H9 (cell line): Measurements from ENCODE around the gene NOD1. TPM values are rescaled to one million over a fixed set of nuclear protein-coding genes. Genes with fewer than 3 reads are reported as not detected.

Source experiments
- DNase-seq: peaks from one replicate; pipeline ENCODE4 v3.0.0-alpha.2; 2017
- H2AFZ ChIP-seq: one replicate; pipeline ENCODE4 v1.6.1; 2013; ENCODE audit warnings: mild to moderate bottlenecking, low read length, control low read depth, moderate library complexity
- H2AK5ac ChIP-seq: 2 replicates; pipeline ENCODE4 v1.6.1; 2013; ENCODE audit warnings: low read length, control low read depth, mixed read lengths; ENCODE audit not compliant: insufficient read length
- H2BK120ac ChIP-seq: one replicate; pipeline ENCODE4 v1.6.1; 2013; ENCODE audit warnings: low read depth, mild to moderate bottlenecking, low read length, control low read depth, inconsistent platforms; ENCODE audit not compliant: poor library complexity, severe bottlenecking
- H2BK12ac ChIP-seq: 2 replicates; pipeline ENCODE4 v1.6.1; 2013; ENCODE audit warnings: low read length, control low read depth, mixed read lengths, low read depth; ENCODE audit not compliant: insufficient read length
- H2BK15ac ChIP-seq: 2 replicates; pipeline ENCODE4 v1.6.1; 2013; ENCODE audit warnings: low read depth, low read length, control low read depth
- H2BK20ac ChIP-seq: one replicate; pipeline ENCODE4 v1.6.1; 2013; ENCODE audit warnings: low read depth, mild to moderate bottlenecking, low read length, control low read depth, inconsistent platforms; ENCODE audit not compliant: poor library complexity, severe bottlenecking
- H2BK5ac ChIP-seq: 2 replicates; pipeline ENCODE4 v1.6.1; 2013; ENCODE audit warnings: low read length, control low read depth, mixed read lengths; ENCODE audit not compliant: insufficient read length
- H3K14ac ChIP-seq: 2 replicates; pipeline ENCODE4 v1.6.1; 2013; ENCODE audit warnings: low read length, control low read depth; ENCODE audit not compliant: insufficient read depth
- H3K18ac ChIP-seq: 2 replicates; pipeline ENCODE4 v1.6.1; 2013; ENCODE audit warnings: low read depth, mild to moderate bottlenecking, mixed read lengths, low read length, control low read depth; ENCODE audit not compliant: insufficient read length
- H3K23ac ChIP-seq: 2 replicates; pipeline ENCODE4 v1.6.1; 2013; ENCODE audit warnings: low read length, control low read depth, mixed read lengths, low read depth; ENCODE audit not compliant: insufficient read length
- H3K23me2 ChIP-seq: 2 replicates; pipeline ENCODE4 v1.6.1; 2013; ENCODE audit warnings: low read depth, mild to moderate bottlenecking, mixed read lengths, low read length, control low read depth; ENCODE audit not compliant: insufficient read length, poor library complexity, severe bottlenecking
- H3K27ac ChIP-seq: 2 replicates; pipeline ENCODE4 v1.5.1; 2013; ENCODE audit warnings: low read length, control low read depth, mixed read lengths, low read depth; ENCODE audit not compliant: insufficient read length
- H3K27me3 ChIP-seq: 2 replicates; pipeline ENCODE4 v1.6.1; 2013; ENCODE audit warnings: low read length, control low read depth, inconsistent platforms; ENCODE audit not compliant: insufficient read depth
- H3K4ac ChIP-seq: 2 replicates; pipeline ENCODE4 v1.6.1; 2013; ENCODE audit warnings: low read depth, mild to moderate bottlenecking, control low read depth, inconsistent platforms, low read length, moderate library complexity
- H3K4me1 ChIP-seq: 2 replicates; pipeline ENCODE4 v1.6.1; 2013; ENCODE audit warnings: low read length, control low read depth, inconsistent platforms; ENCODE audit not compliant: insufficient read depth
- H3K4me2 ChIP-seq: 2 replicates; pipeline ENCODE4 v1.6.1; 2013; ENCODE audit warnings: low read length, control low read depth, mixed read lengths; ENCODE audit not compliant: insufficient read length, insufficient read depth
- H3K56ac ChIP-seq: 2 replicates; pipeline ENCODE4 v1.6.1; 2013; ENCODE audit warnings: low read depth, mild to moderate bottlenecking, mixed read lengths, low read length, control low read depth; ENCODE audit not compliant: insufficient read length
- H3K79me1 ChIP-seq: 2 replicates; pipeline ENCODE4 v1.6.1; 2013; ENCODE audit warnings: low read depth, mild to moderate bottlenecking, moderate library complexity, low read length, control low read depth, inconsistent platforms; ENCODE audit not compliant: insufficient read depth, poor library complexity, severe bottlenecking
- H3K79me2 ChIP-seq: 2 replicates; pipeline ENCODE4 v1.6.1; 2013; ENCODE audit warnings: low read length, control low read depth, inconsistent platforms; ENCODE audit not compliant: insufficient read depth
- H3K9ac ChIP-seq: 2 replicates; pipeline ENCODE4 v1.6.1; 2013; ENCODE audit warnings: low read length, control low read depth, mixed read lengths; ENCODE audit not compliant: insufficient read length; ENCODE audit errors: extremely low read depth
- H3K9me3 ChIP-seq: one replicate; pipeline ENCODE4 v1.6.1; 2013; ENCODE audit warnings: low read depth, low read length, inconsistent platforms; ENCODE audit not compliant: control insufficient read depth
- H3T11ph ChIP-seq: one replicate; pipeline ENCODE4 v1.6.1; 2013; ENCODE audit warnings: mild to moderate bottlenecking, low read length, control low read depth, inconsistent platforms
- H4K20me1 ChIP-seq: one replicate; pipeline ENCODE4 v1.6.1; 2013; ENCODE audit not compliant: control insufficient read depth, insufficient read length, insufficient read depth
- H4K5ac ChIP-seq: 2 replicates; pipeline ENCODE4 v1.6.1; 2013; ENCODE audit warnings: low read depth, mild to moderate bottlenecking, mixed read lengths, low read length, control low read depth; ENCODE audit not compliant: insufficient read length
- H4K8ac ChIP-seq: replicated peaks from 2 replicates; pipeline ENCODE4 v1.6.1; 2013; ENCODE audit warnings: low read length, control low read depth, mixed read lengths, low read depth; ENCODE audit not compliant: insufficient read length
- H4K91ac ChIP-seq: 2 replicates; pipeline ENCODE4 v1.6.1; 2013; ENCODE audit warnings: low read depth, mild to moderate bottlenecking, moderate library complexity, mixed read lengths, low read length, control low read depth; ENCODE audit not compliant: insufficient read length
- H3K27ac Mint-ChIP-seq, 3 experiments: 2 replicates in 2 of 3; 3 replicates in 1 of 3; pipeline ENCODE4 v1.8.0; 2020 to 2021; ENCODE audit warnings: mixed read lengths in 3 of 3, mild to moderate bottlenecking in 1 of 3, moderate library complexity in 1 of 3
- H3K27me3 Mint-ChIP-seq: 2 replicates; pipeline ENCODE4 v1.8.0; 2021; ENCODE audit warnings: low read depth, mild to moderate bottlenecking, moderate library complexity, mixed read lengths
- H3K36me3 Mint-ChIP-seq, 3 experiments: 2 replicates in 2 of 3; 3 replicates in 1 of 3; pipeline ENCODE4 v1.8.0; 2020 to 2021; ENCODE audit warnings: low read depth in 3 of 3, mixed read lengths in 3 of 3; ENCODE audit not compliant: insufficient read depth in 1 of 3
- H3K4me1 Mint-ChIP-seq, 2 experiments: 2 replicates each; pipeline ENCODE4 v1.8.0; 2020; ENCODE audit warnings: mixed read lengths in 2 of 2
- H3K4me3 Mint-ChIP-seq, 2 experiments: 2 replicates in 1 of 2; 3 replicates in 1 of 2; pipeline ENCODE4 v1.8.0; 2020 to 2021; ENCODE audit warnings: mild to moderate bottlenecking in 2 of 2, mixed read lengths in 2 of 2, moderate library complexity in 1 of 2
- H3K9me3 Mint-ChIP-seq, 2 experiments: 2 replicates in 1 of 2; 3 replicates in 1 of 2; pipeline ENCODE4 v1.8.0; 2020; ENCODE audit warnings: mild to moderate bottlenecking in 2 of 2, mixed read lengths in 2 of 2, moderate library complexity in 1 of 2
- CTCF ChIP-seq: fragments of 200-600 bp; sonication (generic); conservative IDR thresholded peaks from 3 replicates; pipeline ENCODE4 v1.8.0; 2021; ENCODE audit warnings: antibody characterized with exemption, mild to moderate bottlenecking
- WGBS: extraction: QIAGEN DNeasy Blood & Tissue Kit; methylation state at CpG from one replicate; pipeline ENCODE4 v1.1.7; 2013; ENCODE audit warnings: missing lambda C conversion rate, low lambda C conversion rate, mixed read lengths; ENCODE audit not compliant: insufficient read length; ENCODE audit errors: extremely low coverage; 5-methylcytosine and 5-hydroxymethylcytosine counted together
- total RNA-seq: library from RNA; stranded (reverse); gene quantifications from 2 replicates; pipeline ENCODE4 v1.2.1, GENCODE V29; 2021

The NOD1 gene
- total RNA-seq, 1 experiment from 2014 or later = 5.3 TPM

GRCh38 chr7:30433506-30433905, 45.1 kb downstream of the NOD1 start:
- H3K36me3 Mint-ChIP-seq = peaks cover 14 to 24% (median 16%) of the 10 kb centered on the region in 3 experiments
- Histone ChIP-seq H4K5ac (no peak overlapping the region), H2BK120ac (no peak overlapping the region), H3K9ac (no peak overlapping the region), H3T11ph (no peak overlapping the region), H4K20me1 (no peaks in the 10 kb centered on the region), H4K8ac (no peak overlapping the region), H3K79me2 (no peaks in the 10 kb centered on the region), H2BK5ac (no peak overlapping the region), H3K27ac (no peak overlapping the region), H2AFZ (no peak overlapping the region), H3K23me2 (no peaks in the 10 kb centered on the region), H2AK5ac (no peak overlapping the region), H3K56ac (no peak overlapping the region), H3K9me3 (no peaks in the 10 kb centered on the region), H3K18ac (no peak overlapping the region), H3K4ac (no peak overlapping the region), H3K79me1 (no peaks in the 10 kb centered on the region), H2BK12ac (no peak overlapping the region), H2BK20ac (no peak overlapping the region), H3K4me1 (peaks cover 5% of the 10 kb centered on the region; the same call in 1 of the 2 replicates), H3K4me2 (no peak overlapping the region), H4K91ac (no peak overlapping the region), H3K23ac (no peak overlapping the region), H3K27me3 (no peaks in the 10 kb centered on the region), H2BK15ac (no peak overlapping the region), H3K14ac (no peak overlapping the region)
- no peak overlapping the region for H3K4me3 Mint-ChIP-seq
- peaks cover 24 to 36% of the 10 kb centered on the region in 2 experiments for H3K4me1 Mint-ChIP-seq
- peak overlapping the region in 2 of 3 experiments; percentile 66 to 90; a peak in 2 of 7 replicates for H3K27ac Mint-ChIP-seq
- no peak for TF ChIP-seq CTCF
- no peaks in the 10 kb centered on the region for H3K27me3 Mint-ChIP-seq
- no peak for DNase-seq
- WGBS = no CpG with 5 or more reads among the region's 1 CpG
- H3K9me3 Mint-ChIP-seq = no peaks in the 10 kb centered on the region; a peak in 1 of 5 replicates
